CD4-positive, alpha-beta T cell (primary cell): ENCODE data around the gene COBL. TPM values are rescaled to one million over a fixed set of nuclear protein-coding genes. Genes with fewer than 3 reads are reported as not detected.

Experiments
- ATAC-seq: fragments of 200-7000 bp; cut with Tn5 transposase; one replicate; pipeline ENCODE4 v1.10.0; 2022; ENCODE audit warnings: mild to moderate bottlenecking; ENCODE audit not compliant: poor library complexity
- CTCF ChIA-PET: fragments of 350-600 bp; sonication (Branson Sonifier 250); formaldehyde crosslinking; loops from one replicate; lab custom pipeline; 2021; ENCODE audit warnings: antibody characterized with exemption, inconsistent platforms; lab: Charles Lee
- POLR2A ChIA-PET: fragments of 350-600 bp; sonication (Branson Sonifier 250); formaldehyde crosslinking; loops from one replicate; lab custom pipeline; 2021; ENCODE audit warnings: antibody characterized with exemption, inconsistent platforms; lab: Charles Lee
- DNase-seq, 14 experiments: peaks; one replicate each; pipeline ENCODE4 v3.0.0-alpha.2; 2013 to 2020; ENCODE audit warnings: mixed read lengths in 2 of 14
- H3K27ac ChIP-seq, 2 donors: one replicate each; pipeline versions ENCODE4 v1.5.1 to v1.7.0; 2013; ENCODE audit warnings: low read length in 2 of 2, low read depth in 1 of 2, mild to moderate bottlenecking in 1 of 2
- H3K27me3 ChIP-seq, 2 experiments: 1 replicate in 1 of 2; 2 replicates in 1 of 2; pipeline versions ENCODE4 v1.6.1 to v1.7.0; 2013; ENCODE audit warnings: low read length in 2 of 2, control low read depth in 1 of 2, mild to moderate bottlenecking in 1 of 2, moderate library complexity in 1 of 2; ENCODE audit not compliant: insufficient read depth in 2 of 2, control insufficient read depth in 1 of 2
- H3K36me3 ChIP-seq: one replicate; pipeline ENCODE4 v1.6.1; 2013; ENCODE audit warnings: low read length, control low read depth; ENCODE audit not compliant: insufficient read depth
- H3K4me1 ChIP-seq: one replicate; pipeline ENCODE4 v1.6.1; 2013; ENCODE audit warnings: low read length, control low read depth; ENCODE audit not compliant: insufficient read depth
- H3K4me3 ChIP-seq: one replicate; pipeline ENCODE4 v1.5.1; 2013; ENCODE audit warnings: mild to moderate bottlenecking, low read length, moderate library complexity
- H3K9me3 ChIP-seq, 2 experiments: 1 replicate in 1 of 2; 2 replicates in 1 of 2; pipeline versions ENCODE4 v1.6.1 to v1.7.0; 2013; ENCODE audit warnings: low read length in 2 of 2, mild to moderate bottlenecking in 2 of 2, control low read depth in 1 of 2, moderate library complexity in 1 of 2; ENCODE audit not compliant: control insufficient read depth in 1 of 2, insufficient read depth in 1 of 2
- H3K27ac Mint-ChIP-seq: one replicate; pipeline ENCODE4 v1.8.0; 2020; ENCODE audit warnings: mixed read lengths
- H3K27me3 Mint-ChIP-seq: one replicate; pipeline ENCODE4 v1.8.0; 2021; ENCODE audit warnings: mixed read lengths
- H3K36me3 Mint-ChIP-seq: one replicate; pipeline ENCODE4 v1.8.0; 2021; ENCODE audit warnings: low read depth, mixed read lengths
- H3K4me1 Mint-ChIP-seq: one replicate; pipeline ENCODE4 v1.8.0; 2021; ENCODE audit warnings: low read depth, mixed read lengths
- H3K4me3 Mint-ChIP-seq: one replicate; pipeline ENCODE4 v1.8.0; 2020; ENCODE audit warnings: mild to moderate bottlenecking, mixed read lengths
- H3K9me3 Mint-ChIP-seq: one replicate; pipeline ENCODE4 v1.8.0; 2020; ENCODE audit warnings: mixed read lengths
- intact Hi-C, 2 experiments: fragments of 100-400 bp; cut with DNase I in 1 of 2; cut with micrococcal nuclease in 1 of 2; formaldehyde crosslinking; loops; one replicate each; pipeline versions ENCODE4 v1.15.1 to v1.9.0; 2023 to 2025; cut with DNase I, micrococcal nuclease
- total RNA-seq, 174 experiments: library from RNA in 2 of 174; stranded (reverse) in 2 of 174; gene quantifications; one replicate each; pipeline ENCODE4 v1.2.3 and lab custom pipeline; 2021 to 2026
- TF ChIP-seq, protein P1 (sequence below): fragments of 200-600 bp; IDR thresholded peaks from one replicate; pipeline ENCODE4 v1.8.0; 2022; ENCODE audit warnings: antibody characterized with exemption, mild to moderate bottlenecking

The COBL gene
- total RNA-seq, 2 experiments from 2014 or later, result not detected

DNA sequence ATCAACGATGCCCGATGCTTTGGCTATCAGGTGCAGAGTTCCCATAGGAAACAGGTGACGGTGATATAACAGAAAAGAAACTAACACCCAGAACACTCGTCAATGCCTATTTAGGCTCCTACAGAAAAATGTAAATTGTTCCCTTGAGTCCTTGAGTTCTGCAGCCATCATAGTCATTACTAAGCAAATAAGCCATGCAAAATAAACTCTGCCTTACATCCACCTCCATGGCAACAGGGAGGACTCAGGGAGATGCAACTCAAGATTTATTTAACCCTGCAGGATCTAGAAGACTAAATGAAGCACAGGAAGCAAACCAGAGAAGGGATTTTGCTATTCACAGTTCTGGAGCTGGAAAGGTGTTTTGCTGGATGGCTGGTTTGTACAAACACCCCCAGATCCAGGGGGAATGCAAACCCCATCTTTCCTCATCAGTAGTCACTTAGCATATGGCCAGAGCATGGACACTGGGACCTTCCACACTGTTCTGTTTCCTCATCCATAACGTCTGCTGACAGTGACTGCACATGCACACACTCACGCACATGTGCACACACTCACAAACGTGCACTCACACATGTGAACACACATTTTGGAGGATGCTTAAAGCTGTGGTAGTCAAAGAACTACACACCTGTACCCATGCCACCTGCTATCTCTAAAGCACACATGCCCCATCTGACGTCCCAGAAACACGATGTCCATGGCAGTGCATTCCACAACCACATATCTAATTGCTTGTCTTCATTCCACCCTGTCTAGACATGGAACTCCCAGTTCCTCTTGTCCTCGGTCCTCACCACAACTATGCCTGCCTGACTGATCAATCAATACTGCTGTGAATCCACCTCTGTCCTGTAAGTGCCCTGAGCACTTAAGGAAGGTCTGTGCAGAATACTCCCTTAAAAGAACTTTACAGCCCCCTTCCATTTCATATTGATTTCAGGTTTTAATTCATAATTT is 178.2 kb downstream of the COBL start:
- no peaks in the 10 kb centered on the region for H3K9me3 ChIP-seq
- no peak for DNase-seq
- H3K4me3 ChIP-seq, result no peak overlapping the region
- no peak overlapping the region for H3K4me3 Mint-ChIP-seq
- CTCF ChIA-PET, result interaction anchor here (0.8 kb wide), 1 partner anchor 24 kb away, joined by 3 read pairs; no protein-coding TSS in a partner anchor
- H3K9me3 Mint-ChIP-seq, result no peaks in the 10 kb centered on the region
- no peak overlapping the region for H3K27ac ChIP-seq
- no peaks in the 10 kb centered on the region for H3K36me3 ChIP-seq
- POLR2A ChIA-PET, result no interaction called here
- no peaks in the 10 kb centered on the region for H3K4me1 ChIP-seq
- no peaks in the 10 kb centered on the region for H3K27me3 Mint-ChIP-seq
- intact Hi-C loops, result no loop called here
- no peaks in the 10 kb centered on the region for H3K27me3 ChIP-seq
- H3K27ac Mint-ChIP-seq, result no peak overlapping the region
- ATAC-seq, result no peak
- peaks cover 14% of the 10 kb centered on the region for H3K4me1 Mint-ChIP-seq
- TF ChIP-seq, protein P1, sequence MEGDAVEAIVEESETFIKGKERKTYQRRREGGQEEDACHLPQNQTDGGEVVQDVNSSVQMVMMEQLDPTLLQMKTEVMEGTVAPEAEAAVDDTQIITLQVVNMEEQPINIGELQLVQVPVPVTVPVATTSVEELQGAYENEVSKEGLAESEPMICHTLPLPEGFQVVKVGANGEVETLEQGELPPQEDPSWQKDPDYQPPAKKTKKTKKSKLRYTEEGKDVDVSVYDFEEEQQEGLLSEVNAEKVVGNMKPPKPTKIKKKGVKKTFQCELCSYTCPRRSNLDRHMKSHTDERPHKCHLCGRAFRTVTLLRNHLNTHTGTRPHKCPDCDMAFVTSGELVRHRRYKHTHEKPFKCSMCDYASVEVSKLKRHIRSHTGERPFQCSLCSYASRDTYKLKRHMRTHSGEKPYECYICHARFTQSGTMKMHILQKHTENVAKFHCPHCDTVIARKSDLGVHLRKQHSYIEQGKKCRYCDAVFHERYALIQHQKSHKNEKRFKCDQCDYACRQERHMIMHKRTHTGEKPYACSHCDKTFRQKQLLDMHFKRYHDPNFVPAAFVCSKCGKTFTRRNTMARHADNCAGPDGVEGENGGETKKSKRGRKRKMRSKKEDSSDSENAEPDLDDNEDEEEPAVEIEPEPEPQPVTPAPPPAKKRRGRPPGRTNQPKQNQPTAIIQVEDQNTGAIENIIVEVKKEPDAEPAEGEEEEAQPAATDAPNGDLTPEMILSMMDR, result no peak
- H3K36me3 Mint-ChIP-seq, result no peaks in the 10 kb centered on the region

DNA sequence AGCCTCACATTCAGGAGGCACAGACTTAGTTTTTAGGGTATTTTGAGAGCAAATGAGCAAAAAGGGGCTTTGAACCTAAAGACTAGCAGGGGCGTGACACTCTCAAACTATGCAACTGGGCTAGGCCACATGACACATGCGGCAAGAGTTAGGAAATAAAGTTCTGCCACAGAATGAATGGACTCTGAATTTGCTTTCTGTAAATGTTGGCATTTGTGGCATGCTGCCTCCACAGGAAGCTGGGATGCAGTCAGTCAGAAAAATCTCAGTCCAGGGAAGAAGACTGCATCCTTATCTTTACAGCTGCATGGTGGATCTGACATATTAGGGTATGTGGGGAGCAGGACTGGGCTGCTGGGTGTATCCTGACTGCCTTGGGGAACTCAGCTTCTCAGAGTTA is 181.0 kb downstream of the COBL start:
- Histone ChIP-seq H3K27ac (no peak overlapping the region), H3K9me3 (no peaks in the 10 kb centered on the region), H3K4me3 (no peak overlapping the region), H3K36me3 (no peaks in the 10 kb centered on the region), H3K27me3 (no peaks in the 10 kb centered on the region), H3K4me1 (no peaks in the 10 kb centered on the region)
- Mint-ChIP-seq H3K36me3 (no peaks in the 10 kb centered on the region), H3K27ac (no peak overlapping the region), H3K4me3 (no peak overlapping the region), H3K4me1 (peaks cover 11% of the 10 kb centered on the region), H3K9me3 (no peaks in the 10 kb centered on the region), H3K27me3 (no peaks in the 10 kb centered on the region)
- CTCF ChIA-PET, result no interaction called here
- DNase-seq (no peak), ATAC-seq (no peak)
- TF ChIP-seq, protein P1, result no peak
- POLR2A ChIA-PET, result no interaction called here
- intact Hi-C loops, result no loop called here

DNA sequence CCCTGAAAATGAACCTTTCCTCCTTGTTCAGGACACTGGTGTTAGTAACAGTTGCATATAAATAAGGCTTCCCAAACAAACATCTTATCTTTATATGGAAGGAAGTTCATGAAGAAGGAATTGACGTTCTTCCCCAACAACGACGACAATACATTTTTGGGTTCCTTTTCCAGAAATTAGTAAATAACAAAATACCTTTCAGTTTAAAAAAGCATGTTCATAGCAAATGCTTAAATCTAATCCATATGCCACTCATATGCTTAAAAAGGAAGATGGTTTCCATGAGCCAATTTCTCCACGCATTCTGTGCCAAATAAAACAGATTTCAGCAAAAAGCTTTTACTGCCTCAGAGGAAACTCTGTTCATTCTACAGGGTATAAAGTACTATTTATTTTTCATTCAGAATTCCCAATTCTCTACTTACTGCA is 182.6 kb downstream of the COBL start:
- Histone ChIP-seq H3K27me3 (no peaks in the 10 kb centered on the region), H3K4me3 (no peak overlapping the region), H3K9me3 (no peaks in the 10 kb centered on the region), H3K4me1 (no peaks in the 10 kb centered on the region), H3K36me3 (no peaks in the 10 kb centered on the region), H3K27ac (no peak overlapping the region)
- Mint-ChIP-seq H3K36me3 (no peaks in the 10 kb centered on the region), H3K4me3 (no peak overlapping the region), H3K27me3 (no peaks in the 10 kb centered on the region), H3K4me1 (no peaks in the 10 kb centered on the region), H3K27ac (no peak overlapping the region), H3K9me3 (no peaks in the 10 kb centered on the region)
- CTCF ChIA-PET, result no interaction called here
- TF ChIP-seq, protein P1, result no peak
- ATAC-seq, result no peak
- intact Hi-C loops, result no loop called here
- POLR2A ChIA-PET, result no interaction called here
- no peak for DNase-seq
